ENCODE results near the gene ZNF771.

The ZNF771 gene

GRCh38 chr16:30407102-30407803, at the start of gene ZNF771:
TSS of gene ZNF771 (plus strand) at chr16:30407606. CDS start at chr16:30408054, 448 bp downstream.
- peak; percentile 88 for DNase-seq

GRCh38 chr16:30357715-30358576, 49.5 kb upstream of the ZNF771 start:
- DNase-seq: no peak

GRCh38 chr16:30358577-30358936, 48.8 kb upstream of the ZNF771 start:
- no peak for DNase-seq

- DNase-seq: no peak
Observed at GRCh38 chr16:30358990-30359870, 48.2 kb upstream of the ZNF771 start.

- DNase-seq: no peak
Observed at GRCh38 chr16:30359871-30360170, 47.6 kb upstream of the ZNF771 start.

GRCh38 chr16:30361180-30361579, 46.2 kb upstream of the ZNF771 start:
- DNase-seq: no peak

GRCh38 chr16:30365200-30365599, 42.2 kb upstream of the ZNF771 start:
- DNase-seq: no peak

- no peak for DNase-seq
Observed at GRCh38 chr16:30366511-30366910, 40.9 kb upstream of the ZNF771 start.

GRCh38 chr16:30367349-30368009, 39.9 kb upstream of the ZNF771 start:
- DNase-seq: no peak

- no peak for DNase-seq
Observed at GRCh38 chr16:30368122-30368791, 39.1 kb upstream of the ZNF771 start.

GRCh38 chr16:30368792-30369090, 38.7 kb upstream of the ZNF771 start:
- DNase-seq: no peak

GRCh38 chr16:30369091-30369937, 38.1 kb upstream of the ZNF771 start:
- no peak for DNase-seq

GRCh38 chr16:30369938-30370455, 37.4 kb upstream of the ZNF771 start:
- no peak for DNase-seq

- peak; percentile 99 for DNase-seq
Observed at GRCh38 chr16:30370456-30371247, 36.8 kb upstream of the ZNF771 start, which contains the start of gene TBC1D10B. TSS of gene TBC1D10B (minus strand) at chr16:30370494. CDS start at chr16:30370183, 311 bp downstream.

GRCh38 chr16:30371248-30371816, 36.1 kb upstream of the ZNF771 start:
- DNase-seq: no peak

GRCh38 chr16:30372038-30372712, 35.2 kb upstream of the ZNF771 start:
- no peak for DNase-seq

- no peak for DNase-seq
Observed at GRCh38 chr16:30372725-30373124, 34.7 kb upstream of the ZNF771 start.

- DNase-seq: no peak
Observed at GRCh38 chr16:30374538-30374937, 32.9 kb upstream of the ZNF771 start, which contains the start of gene MYL11. TSS of gene MYL11 (plus strand) at chr16:30374802. CDS start at chr16:30374858, 56 bp downstream.

- no peak for DNase-seq
Observed at GRCh38 chr16:30375864-30376263, 31.5 kb upstream of the ZNF771 start.
